ENCODE data around the gene NAGK.
A peak's percentile ranks its signal among the peaks of the same experiment; 100 is the strongest.
"Not testable (repeated sequence)": the region's sequence is repeated elsewhere in the genome, so short reads cannot be mapped to it uniquely, and the experiment has no call there.

Gene NAGK

GRCh38 chr2:71063216-71063615, 5.2 kb upstream of the NAGK start:
- H3K9me3 Mint-ChIP-seq = no peaks in the 10 kb centered on the region
- ATAC-seq (no peak), DNase-seq (ENCODE audit: low spot score in 2 of 2) (no peak)
- H3K36me3 Mint-ChIP-seq = peaks cover 6% of the 10 kb centered on the region
- H3K4me1 Mint-ChIP-seq = peaks cover 9% of the 10 kb centered on the region
- H3K27ac Mint-ChIP-seq = no peak overlapping the region
- H3K4me3 Mint-ChIP-seq = no peak overlapping the region

DNA sequence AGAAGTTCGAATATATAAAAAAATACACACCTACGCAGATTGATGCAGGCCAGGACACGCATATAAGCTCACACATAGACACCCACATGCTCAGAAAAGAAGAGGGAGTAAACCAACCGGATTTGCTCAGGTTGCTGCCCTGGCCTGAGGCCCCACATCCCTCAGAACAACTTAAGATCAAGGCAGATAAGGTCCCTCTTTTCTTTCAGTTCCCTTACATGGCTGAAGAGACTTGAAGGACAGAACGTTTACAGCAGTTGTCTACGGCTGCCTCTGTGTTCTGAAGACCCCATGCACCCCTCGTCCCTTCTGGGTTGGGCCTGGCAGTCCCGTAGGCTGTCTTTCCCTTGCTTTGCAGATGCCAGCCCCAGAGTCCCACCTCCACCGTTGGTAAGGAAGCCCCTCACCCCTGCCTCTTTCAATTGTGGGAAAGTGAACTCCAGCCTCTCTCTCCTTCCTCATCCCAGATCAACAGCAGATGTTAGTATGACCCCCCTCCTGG, 4.3 kb upstream of the NAGK start:
- no peak overlapping the region for H3K27ac Mint-ChIP-seq
- H3K9me3 Mint-ChIP-seq = no peaks in the 10 kb centered on the region
- peaks cover 15% of the 10 kb centered on the region for H3K36me3 Mint-ChIP-seq
- no peak for ATAC-seq
- H3K4me1 Mint-ChIP-seq = peaks cover 11% of the 10 kb centered on the region
- H3K4me3 Mint-ChIP-seq = no peak overlapping the region
- DNase-seq (ENCODE audit: low spot score in 2 of 2) = no peak

DNA sequence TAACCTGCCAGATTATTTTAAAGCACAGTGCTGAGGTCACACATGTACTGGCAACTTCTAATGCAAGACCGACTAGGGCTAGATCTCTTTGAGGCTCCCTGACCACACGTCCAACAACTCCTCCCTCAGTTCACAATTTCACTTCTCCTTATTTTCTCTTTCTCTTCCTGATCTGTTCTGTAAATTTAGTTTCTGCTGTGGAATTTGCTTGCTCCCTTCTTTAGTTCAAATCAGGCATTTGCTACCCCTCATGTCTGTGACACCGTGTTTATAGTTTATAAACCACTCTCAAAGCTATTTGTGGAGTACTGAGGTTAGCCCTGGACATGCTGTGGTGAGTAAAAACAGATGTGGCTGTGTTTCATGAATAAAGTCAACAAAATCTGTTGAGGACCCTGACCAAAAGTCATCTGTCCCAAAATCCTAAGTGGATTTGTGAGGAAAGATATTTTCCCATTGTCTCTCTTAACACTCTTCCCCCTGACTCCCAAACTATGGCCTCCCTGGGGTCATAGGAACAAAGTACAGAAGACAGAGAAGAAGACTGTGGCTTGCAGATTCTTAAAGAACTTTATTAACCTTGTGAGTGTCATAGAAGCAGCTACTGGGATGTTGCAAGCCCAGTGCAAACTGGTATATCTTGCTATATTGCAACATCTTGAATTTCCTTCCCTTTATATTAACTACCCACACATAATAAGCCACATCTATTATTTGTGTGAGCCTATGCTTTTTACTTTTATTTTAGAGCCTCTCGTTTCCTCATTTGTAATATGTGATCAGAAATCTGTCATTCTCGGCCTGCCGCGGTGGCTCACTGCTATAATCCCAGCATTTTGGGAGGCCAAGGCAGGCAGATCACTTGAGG, 3.5 kb upstream of the NAGK start:
- DNase-seq (ENCODE audit: low spot score in 2 of 2) (no peak), ATAC-seq (no peak)
- H3K36me3 Mint-ChIP-seq = peaks cover 16% of the 10 kb centered on the region
- no peaks in the 10 kb centered on the region for H3K9me3 Mint-ChIP-seq
- H3K4me1 Mint-ChIP-seq = peaks cover 19% of the 10 kb centered on the region
- no peak overlapping the region for H3K27ac Mint-ChIP-seq
- no peak overlapping the region for H3K4me3 Mint-ChIP-seq

DNA sequence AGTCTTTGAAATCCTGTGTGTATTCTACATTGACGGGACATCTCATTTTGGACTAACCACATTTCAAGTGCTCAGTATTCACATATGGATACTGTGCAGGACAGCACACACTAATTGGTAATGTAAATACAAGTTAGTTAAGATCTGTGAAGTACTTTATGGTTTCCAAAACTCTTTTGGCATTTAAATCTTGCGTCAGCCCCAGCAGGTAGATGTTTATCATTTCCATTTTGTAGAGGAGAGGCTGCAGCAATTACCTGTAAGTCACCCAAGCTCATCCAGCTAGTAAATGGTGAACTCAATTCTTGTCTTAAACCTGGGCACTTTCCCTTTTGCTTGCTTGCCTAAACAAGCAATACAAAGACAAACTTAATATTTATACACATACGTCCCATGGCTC, 1.6 kb upstream of the NAGK start:
- no peaks in the 10 kb centered on the region for H3K9me3 Mint-ChIP-seq
- no peak overlapping the region for H3K27ac Mint-ChIP-seq
- peaks cover 38% of the 10 kb centered on the region for H3K4me1 Mint-ChIP-seq
- peak overlapping the region; percentile 91 for H3K4me3 Mint-ChIP-seq
- H3K36me3 Mint-ChIP-seq = peaks cover 20% of the 10 kb centered on the region
- no peak for DNase-seq (ENCODE audit: low spot score in 2 of 2)
- ATAC-seq = no peak

DNA sequence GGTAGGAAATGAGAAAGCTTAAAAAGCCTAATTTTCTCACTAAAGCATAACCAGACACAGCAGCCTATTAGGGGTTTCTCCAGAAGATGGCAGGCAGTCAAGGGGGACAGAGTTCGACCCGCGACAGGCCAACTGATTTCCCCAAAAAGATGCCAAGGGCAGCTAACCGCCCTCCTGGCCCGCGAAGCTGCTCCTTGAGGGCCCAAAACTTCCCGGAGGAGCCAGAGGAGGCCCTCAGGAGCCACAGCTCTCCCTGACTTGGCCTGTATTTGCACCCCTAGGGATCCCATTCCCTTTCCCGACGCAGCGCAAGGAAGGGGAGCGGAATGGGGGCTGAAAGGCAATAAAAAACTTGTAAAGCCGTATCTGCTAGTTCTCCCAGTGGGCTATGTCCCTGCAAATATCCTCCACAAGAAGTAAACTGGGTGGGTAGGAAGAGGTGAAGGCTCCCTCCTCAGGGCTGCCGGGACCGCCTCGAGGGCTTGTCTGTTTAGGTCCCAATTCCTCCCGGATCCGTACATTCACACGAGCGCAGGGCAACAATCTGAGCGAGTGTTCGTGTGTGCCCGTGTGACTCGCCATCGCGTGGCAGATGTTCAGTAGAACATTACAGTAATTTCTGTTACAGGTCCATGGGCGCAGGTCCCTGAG, 756 bp upstream of the NAGK start:
- DNase-seq (ENCODE audit: low spot score in 2 of 2) = no peak
- Mint-ChIP-seq H3K27ac (peak overlapping the region; percentile 97), H3K4me3 (peak overlapping the region; percentile 91), H3K36me3 (peaks cover 24% of the 10 kb centered on the region), H3K4me1 (peaks cover 46% of the 10 kb centered on the region), H3K9me3 (no peaks in the 10 kb centered on the region)
- no peak for ATAC-seq

DNA sequence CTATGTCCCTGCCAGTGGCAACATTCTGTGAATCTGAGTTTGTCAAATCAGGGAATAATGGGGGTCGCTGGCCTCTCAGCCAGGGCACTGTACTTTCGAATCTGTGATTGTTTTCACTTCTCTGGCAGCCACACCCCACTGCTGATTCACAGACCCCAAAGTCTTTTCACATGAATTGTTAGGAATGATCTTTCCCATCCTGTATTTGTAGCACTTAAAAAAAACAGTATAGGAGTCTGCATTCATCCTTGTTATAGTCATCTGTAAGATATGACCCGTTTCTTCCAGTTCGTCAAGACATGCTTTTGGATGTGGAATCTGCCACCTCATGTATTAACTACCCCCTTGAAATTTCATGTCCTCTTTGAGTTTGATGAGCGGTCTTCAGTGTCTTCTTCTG, 928 bp downstream of the NAGK start:
- Mint-ChIP-seq H3K9me3 (no peaks in the 10 kb centered on the region), H3K36me3 (peaks cover 37% of the 10 kb centered on the region), H3K4me1 (peaks cover 62% of the 10 kb centered on the region), H3K4me3 (peak overlapping the region; percentile 91), H3K27ac (peak overlapping the region; percentile 7)
- no peak for DNase-seq (ENCODE audit: low spot score in 2 of 2)
- ATAC-seq = no peak

DNA sequence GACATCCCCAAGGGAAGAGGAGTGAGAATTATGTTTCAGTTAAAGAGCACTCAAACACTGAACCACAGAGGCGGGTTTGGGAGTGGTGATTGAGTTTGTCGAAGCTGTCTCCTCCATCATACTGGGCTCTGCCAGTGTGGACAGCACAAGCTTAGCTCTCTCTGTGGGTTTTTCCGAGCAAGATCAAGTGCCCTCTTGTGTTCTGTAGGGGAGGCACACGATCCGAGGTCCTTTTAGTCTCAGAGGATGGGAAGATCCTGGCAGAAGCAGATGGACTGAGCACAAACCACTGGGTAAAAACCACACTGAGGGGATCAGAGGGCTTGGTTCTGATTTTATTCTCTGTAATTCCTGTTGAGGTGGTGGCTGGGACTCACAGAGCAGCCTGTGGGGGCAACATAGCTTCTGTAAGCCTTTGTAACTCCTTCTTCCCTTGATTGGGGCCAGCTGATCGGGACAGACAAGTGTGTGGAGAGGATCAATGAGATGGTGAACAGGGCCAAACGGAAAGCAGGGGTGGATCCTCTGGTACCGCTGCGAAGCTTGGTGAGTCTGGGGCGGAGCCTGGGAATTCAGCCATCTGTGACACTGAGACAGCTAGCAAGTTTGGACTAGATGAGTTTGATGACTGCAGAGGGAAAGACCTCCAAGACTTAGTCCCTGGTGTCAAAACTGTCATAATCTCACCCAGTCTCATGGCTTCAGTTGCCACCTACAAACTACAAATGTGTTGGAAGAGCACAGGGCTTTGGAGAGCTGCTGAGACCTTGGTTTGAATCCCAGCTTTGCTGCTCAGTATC, 2.0 kb downstream of the NAGK start:
- Mint-ChIP-seq H3K4me1 (peaks cover 62% of the 10 kb centered on the region), H3K36me3 (peaks cover 48% of the 10 kb centered on the region), H3K9me3 (no peaks in the 10 kb centered on the region), H3K27ac (peak overlapping the region; percentile 84), H3K4me3 (peak overlapping the region; percentile 60)
- DNase-seq (ENCODE audit: low spot score in 2 of 2) (no peak), ATAC-seq (no peak)

DNA sequence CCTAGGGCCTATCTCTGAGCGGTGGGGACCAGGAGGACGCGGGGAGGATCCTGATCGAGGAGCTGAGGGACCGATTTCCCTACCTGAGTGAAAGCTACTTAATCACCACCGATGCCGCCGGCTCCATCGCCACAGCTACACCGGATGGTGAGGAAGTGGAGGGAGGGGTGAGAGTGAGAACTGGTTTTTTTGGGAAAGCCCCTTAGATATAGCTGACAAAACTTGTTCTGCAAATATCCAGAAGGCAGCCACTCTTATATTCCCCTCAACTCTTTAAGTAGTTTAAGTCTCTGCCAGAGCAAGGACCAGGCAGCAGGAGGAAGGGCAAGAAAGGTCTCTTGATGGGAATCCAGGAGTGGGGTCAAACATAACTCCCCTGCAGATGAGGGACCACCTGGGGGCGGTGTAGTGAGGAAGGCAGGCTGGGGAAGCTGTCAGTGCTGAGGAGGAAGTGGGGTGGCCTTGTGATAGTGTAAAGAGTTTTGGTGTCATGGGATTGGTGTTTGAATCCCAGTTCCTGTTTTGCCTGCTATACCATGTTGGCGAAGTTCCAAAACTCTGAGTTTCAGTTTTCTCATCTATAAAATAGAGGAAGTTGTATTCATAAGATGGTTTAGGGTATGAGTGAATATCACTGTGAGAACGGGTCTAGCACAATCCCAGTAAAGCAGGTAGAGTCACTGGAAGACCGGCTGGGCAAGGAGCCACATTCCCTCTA, 3.4 kb downstream of the NAGK start:
- Mint-ChIP-seq H3K27ac (peak overlapping the region; percentile 84), H3K4me3 (peak overlapping the region; percentile 60), H3K36me3 (peaks cover 54% of the 10 kb centered on the region), H3K9me3 (no peaks in the 10 kb centered on the region), H3K4me1 (peaks cover 62% of the 10 kb centered on the region)
- DNase-seq (ENCODE audit: low spot score in 2 of 2) (peak; percentile 25 to 61), ATAC-seq (peak; percentile 31)

- H3K36me3 Mint-ChIP-seq = peaks cover 61% of the 10 kb centered on the region
- H3K9me3 Mint-ChIP-seq = no peaks in the 10 kb centered on the region
- H3K4me3 Mint-ChIP-seq = peak overlapping the region; percentile 60
- H3K4me1 Mint-ChIP-seq = peaks cover 60% of the 10 kb centered on the region
- no peak for DNase-seq (ENCODE audit: low spot score in 2 of 2)
- H3K27ac Mint-ChIP-seq = peak overlapping the region; percentile 84
- no peak for ATAC-seq
Observed at GRCh38 chr2:71072492-71072891, 4.0 kb downstream of the NAGK start.

- H3K4me1 Mint-ChIP-seq = peaks cover 53% of the 10 kb centered on the region
- no peak overlapping the region for H3K4me3 Mint-ChIP-seq
Observed at GRCh38 chr2:71073475-71073874, 5.0 kb downstream of the NAGK start.

GRCh38 chr2:71074893-71075395, 6.5 kb downstream of the NAGK start:
- no peak for DNase-seq (ENCODE audit: low spot score in 2 of 2)

More at GRCh38 chr2:71073475-71073874, 5.0 kb downstream of the NAGK start:
- Mint-ChIP-seq H3K9me3 (no peaks in the 10 kb centered on the region), H3K36me3 (peaks cover 62% of the 10 kb centered on the region), H3K27ac (peak overlapping the region; percentile 57)
- ATAC-seq (no peak), DNase-seq (ENCODE audit: low spot score in 2 of 2) (no peak)

DNA sequence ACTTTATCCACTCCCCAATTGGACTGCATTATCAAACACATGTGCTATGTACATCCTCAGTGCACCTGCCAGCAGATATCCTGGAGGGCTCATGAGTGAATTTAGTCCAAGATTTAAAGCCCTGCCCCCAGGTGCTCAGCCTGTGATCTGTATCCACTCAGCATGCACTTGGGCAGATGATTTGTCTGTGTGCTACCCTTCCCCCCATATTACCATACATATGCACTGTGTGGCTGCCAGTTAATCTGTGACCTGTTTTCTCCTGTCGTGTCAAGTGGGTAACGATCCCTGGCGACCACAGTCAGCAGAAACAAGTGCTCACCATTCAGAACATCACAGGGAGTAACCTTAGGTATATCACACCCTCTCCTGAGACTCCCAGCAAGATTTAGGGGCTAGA, 10.2 kb downstream of the NAGK start:
- Mint-ChIP-seq H3K27ac (no peak overlapping the region), H3K36me3 (peaks cover 58% of the 10 kb centered on the region)

More at GRCh38 chr2:71074893-71075395, 6.5 kb downstream of the NAGK start:
- no peak overlapping the region for H3K27ac Mint-ChIP-seq
- ATAC-seq = no peak
- no peaks in the 10 kb centered on the region for H3K9me3 Mint-ChIP-seq
- no peak overlapping the region for H3K4me3 Mint-ChIP-seq
- H3K4me1 Mint-ChIP-seq = peaks cover 43% of the 10 kb centered on the region
- peaks cover 64% of the 10 kb centered on the region for H3K36me3 Mint-ChIP-seq

DNA sequence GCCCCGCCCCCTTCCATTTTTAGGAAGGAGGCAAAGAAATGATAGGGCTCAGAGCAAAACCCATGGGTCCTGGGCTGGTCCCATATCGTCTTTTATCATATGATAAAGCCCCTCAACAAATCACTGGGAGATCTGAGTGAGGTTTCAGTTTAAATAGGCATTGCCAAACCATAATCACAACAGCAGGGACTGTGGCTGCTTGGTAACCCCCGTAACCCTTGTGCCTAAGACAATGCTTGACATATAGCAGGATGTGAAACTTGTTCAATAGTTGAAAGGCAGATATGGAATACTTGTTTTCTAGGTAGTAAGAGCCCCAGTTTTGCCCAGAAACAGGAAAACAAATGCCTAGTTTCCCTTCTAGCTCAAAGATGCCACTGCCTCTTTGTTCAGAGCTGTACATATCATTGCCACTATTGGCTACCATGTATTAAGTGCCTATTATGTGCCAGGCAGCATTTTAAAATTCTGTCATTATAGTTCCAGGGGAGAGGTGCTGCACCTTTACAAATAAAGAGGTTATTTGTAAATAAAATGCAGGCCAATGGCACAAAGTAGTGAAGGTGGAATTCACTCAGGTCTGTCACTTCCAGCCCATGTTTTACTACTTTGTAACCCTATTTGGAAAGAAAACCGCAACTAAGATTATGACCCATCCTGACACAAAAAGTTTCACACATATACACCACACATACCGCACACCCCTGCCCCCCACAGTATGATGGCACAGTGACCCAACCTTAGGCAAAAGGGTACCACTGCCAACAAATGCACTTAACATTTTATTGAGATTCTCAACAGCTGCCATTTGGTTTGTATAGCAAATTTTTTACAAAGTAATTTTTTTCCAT, 14.2 kb downstream of the NAGK start:
- H3K4me1 Mint-ChIP-seq = peaks cover 11% of the 10 kb centered on the region
- H3K9me3 Mint-ChIP-seq = no peaks in the 10 kb centered on the region
- DNase-seq (ENCODE audit: low spot score in 2 of 2) (peak; percentile 40 to 82), ATAC-seq (peak; percentile 99)
- H3K27ac Mint-ChIP-seq = peak overlapping the region; percentile 87
- H3K4me3 Mint-ChIP-seq = peak overlapping the region; percentile 41
- peaks cover 25% of the 10 kb centered on the region for H3K36me3 Mint-ChIP-seq

More for the DNA sequence above, 10.2 kb downstream of the NAGK start:
- ATAC-seq (no peak), DNase-seq (ENCODE audit: low spot score in 2 of 2) (no peak)
- Mint-ChIP-seq H3K9me3 (no peaks in the 10 kb centered on the region), H3K4me3 (no peak overlapping the region), H3K4me1 (peaks cover 16% of the 10 kb centered on the region)

DNA sequence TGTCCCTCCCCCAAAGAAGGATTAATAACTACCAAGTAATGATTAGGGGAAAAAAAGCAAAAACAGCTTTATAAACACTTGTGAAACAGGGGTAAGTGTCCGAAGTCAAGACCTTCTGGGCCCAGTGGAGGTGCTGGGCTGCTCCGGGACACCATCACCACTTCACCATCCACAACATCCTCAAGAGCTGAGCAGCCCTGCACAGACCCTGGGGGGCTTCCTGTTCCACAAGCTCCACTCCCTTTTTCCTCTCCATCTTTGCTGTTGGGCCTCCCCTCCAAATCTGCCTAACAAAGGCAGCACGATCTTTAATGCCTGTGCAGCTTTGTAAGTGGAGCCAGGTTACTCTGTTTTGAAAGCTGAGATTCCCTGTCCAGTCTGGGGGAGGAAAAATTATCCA, 14.8 kb downstream of the NAGK start:
- Mint-ChIP-seq H3K27ac (peak overlapping the region; percentile 87), H3K36me3 (peaks cover 18% of the 10 kb centered on the region), H3K4me1 (peaks cover 11% of the 10 kb centered on the region)
- not testable (repeated sequence) for H3K9me3 Mint-ChIP-seq; H3K4me3 Mint-ChIP-seq; ATAC-seq; DNase-seq (ENCODE audit: low spot score in 2 of 2)
